RWPE2 (cell line): ENCODE measurements around the gene TBX15.

Experiments used
- ATAC-seq: fragments of 200-7000 bp; cut with Tn5 transposase; 3 replicates; pipeline ENCODE4 v1.9.1; 2021; ENCODE audit warnings: low read depth
- DNase-seq: peaks from one replicate; pipeline ENCODE4 v3.0.0-alpha.2; 2020; ENCODE audit warnings: low spot score
- H3K27ac ChIP-seq: fragments of 450-650 bp; 2 replicates; pipeline ENCODE4 v1.5.1; 2017; ENCODE audit warnings: mild to moderate bottlenecking; ENCODE audit not compliant: poor library complexity, severe bottlenecking
- H3K27me3 ChIP-seq: fragments of 250-450 bp; sonication (Bioruptor Pico); 2 replicates; pipeline ENCODE4 v1.5.1; 2021; ENCODE audit warnings: mild to moderate bottlenecking, moderate library complexity; ENCODE audit not compliant: insufficient read depth, poor library complexity, severe bottlenecking
- H3K36me3 ChIP-seq: fragments of 250-450 bp; sonication (Bioruptor Pico); 2 replicates; pipeline ENCODE4 v1.5.1; 2020; ENCODE audit warnings: low read depth, mild to moderate bottlenecking, moderate library complexity
- H3K4me1 ChIP-seq: fragments of 250-450 bp; sonication (Bioruptor Pico); 2 replicates; pipeline ENCODE4 v1.5.1; 2021; ENCODE audit warnings: mild to moderate bottlenecking, moderate library complexity; ENCODE audit not compliant: insufficient read depth, poor library complexity, severe bottlenecking
- H3K4me3 ChIP-seq: fragments of 250-450 bp; sonication (Bioruptor Pico); 2 replicates; pipeline ENCODE4 v1.5.1; 2021; ENCODE audit warnings: mild to moderate bottlenecking, moderate library complexity; ENCODE audit not compliant: severe bottlenecking
- H3K9me3 ChIP-seq: fragments of 250-450 bp; sonication (Bioruptor Pico); 2 replicates; pipeline ENCODE4 v1.5.1; 2021; ENCODE audit warnings: mild to moderate bottlenecking, moderate library complexity; ENCODE audit not compliant: severe bottlenecking
- CTCF ChIP-seq: fragments of 450-650 bp; IDR thresholded peaks from one replicate; pipeline ENCODE4 v1.5.1; 2017; ENCODE audit warnings: mild to moderate bottlenecking, moderate library complexity; ENCODE audit not compliant: poor library complexity, severe bottlenecking

Gene TBX15

GRCh38 chr1:118868387-118868786 is 119.8 kb downstream of the TBX15 start:
- Histone ChIP-seq H3K36me3 (no peaks in the 10 kb centered on the region), H3K4me1 (no peaks in the 10 kb centered on the region), H3K27me3 (peaks cover 2% of the 10 kb centered on the region), H3K27ac (no peak overlapping the region), H3K4me3 (no peak overlapping the region), H3K9me3 (no peaks in the 10 kb centered on the region)
- no peak for ATAC-seq
- DNase-seq, result no peak
- no peak for TF ChIP-seq CTCF

- ATAC-seq (no peak), DNase-seq (no peak)
- no peak for TF ChIP-seq CTCF
- Histone ChIP-seq H3K4me1 (no peaks in the 10 kb centered on the region), H3K4me3 (no peak overlapping the region), H3K9me3 (no peaks in the 10 kb centered on the region), H3K36me3 (no peaks in the 10 kb centered on the region), H3K27ac (no peak overlapping the region), H3K27me3 (peaks cover 2% of the 10 kb centered on the region)
Measured at GRCh38 chr1:118866330-118866729, 121.8 kb downstream of the TBX15 start.

DNA sequence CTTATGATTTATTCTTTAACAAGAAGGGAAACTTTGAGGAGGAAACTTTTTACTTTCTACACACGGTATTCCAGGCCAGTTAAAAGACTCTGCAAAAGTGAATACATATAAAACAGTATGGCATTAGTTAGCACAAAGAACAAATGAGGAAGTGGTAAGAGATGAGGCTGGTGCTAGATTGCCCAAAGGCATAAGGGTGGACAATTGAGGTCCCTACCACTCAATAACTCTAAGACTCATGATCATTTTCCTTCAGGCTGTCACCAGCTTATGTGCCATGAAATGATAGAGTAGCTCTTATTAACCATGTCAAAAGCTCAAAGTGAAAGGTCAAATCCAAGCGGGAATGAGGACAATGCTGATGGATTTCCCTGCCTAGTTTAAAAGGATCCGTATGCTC is 124.5 kb downstream of the TBX15 start:
- Histone ChIP-seq H3K27ac (no peak overlapping the region), H3K4me1 (no peaks in the 10 kb centered on the region), H3K27me3 (no peaks in the 10 kb centered on the region), H3K9me3 (no peaks in the 10 kb centered on the region), H3K4me3 (no peak overlapping the region), H3K36me3 (no peaks in the 10 kb centered on the region)
- no peak for TF ChIP-seq CTCF
- DNase-seq (no peak), ATAC-seq (no peak)

DNA sequence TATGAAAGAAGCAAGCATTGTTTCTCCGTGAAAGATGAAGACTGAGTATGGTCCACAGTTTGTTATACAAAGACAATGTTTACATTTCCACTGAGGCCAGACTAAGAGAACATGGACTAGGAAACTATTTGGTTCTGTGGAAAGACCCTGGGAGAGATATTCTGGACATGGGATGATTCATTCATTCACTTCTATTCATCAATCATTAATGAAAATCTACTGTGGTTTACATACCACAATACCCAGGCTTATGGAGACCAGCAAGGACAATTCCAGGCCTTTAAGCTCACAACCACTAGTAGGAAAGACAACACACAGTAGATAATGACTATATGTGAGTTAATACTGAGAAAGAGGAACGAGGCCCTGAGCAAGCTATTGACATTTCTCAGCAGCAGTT is 125.4 kb downstream of the TBX15 start:
- no peak for DNase-seq
- ATAC-seq, result no peak
- TF ChIP-seq CTCF, result no peak

DNA sequence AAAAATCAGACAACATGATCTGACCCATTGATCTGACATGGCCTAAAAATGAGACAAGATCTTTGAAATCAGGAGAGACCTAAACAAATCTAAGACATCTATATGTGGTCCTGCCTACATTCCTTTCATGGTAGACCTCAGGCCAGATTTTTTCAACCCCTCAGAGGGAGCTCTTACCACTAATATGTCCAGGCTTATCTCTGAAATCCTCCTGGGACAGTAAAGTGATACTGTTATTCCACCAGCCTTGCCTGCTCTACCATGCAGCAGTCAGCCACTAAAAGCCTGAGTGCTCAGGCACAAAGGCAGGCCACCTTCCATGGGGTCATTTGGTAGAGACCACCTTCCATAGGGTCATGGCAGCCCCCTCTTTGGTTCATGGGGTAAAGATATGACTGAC is 126.9 kb downstream of the TBX15 start:
- no peaks in the 10 kb centered on the region for H3K27me3 ChIP-seq
- H3K9me3 ChIP-seq, result no peaks in the 10 kb centered on the region
- no peak overlapping the region for H3K27ac ChIP-seq
- no peak overlapping the region for H3K4me3 ChIP-seq
- DNase-seq, result no peak
- ATAC-seq, result no peak
- H3K4me1 ChIP-seq, result no peaks in the 10 kb centered on the region
- H3K36me3 ChIP-seq, result no peaks in the 10 kb centered on the region
- TF ChIP-seq CTCF, result no peak

More for the DNA sequence above, 125.4 kb downstream of the TBX15 start:
- Histone ChIP-seq H3K9me3 (no peaks in the 10 kb centered on the region), H3K36me3 (no peaks in the 10 kb centered on the region), H3K4me3 (no peak overlapping the region), H3K27me3 (no peaks in the 10 kb centered on the region), H3K4me1 (no peaks in the 10 kb centered on the region), H3K27ac (no peak overlapping the region)
